RPMI7951 (cell line): Measurements from ENCODE around the gene FBXO4. TPM values are rescaled to one million over a fixed set of nuclear protein-coding genes. Genes with fewer than 3 reads are reported as not detected.
"Not testable (repeated sequence)": the region's sequence is repeated elsewhere in the genome, so short reads cannot be mapped to it uniquely, and the experiment has no call there.

Experiments
- DNase-seq: peaks from one replicate; pipeline ENCODE4 v3.0.0-alpha.2; 2012; ENCODE audit warnings: low read depth
- total RNA-seq: library from RNA; depleted of rRNA; stranded (reverse); fragments of >200 nt; shearing (Covaris generic); gene quantifications from 2 replicates; pipeline ENCODE4 v1.2.3, GENCODE V29; 2014

FBXO4 gene
- total RNA-seq, 1 experiment from 2014 or later, result 16.8 TPM

DNA sequence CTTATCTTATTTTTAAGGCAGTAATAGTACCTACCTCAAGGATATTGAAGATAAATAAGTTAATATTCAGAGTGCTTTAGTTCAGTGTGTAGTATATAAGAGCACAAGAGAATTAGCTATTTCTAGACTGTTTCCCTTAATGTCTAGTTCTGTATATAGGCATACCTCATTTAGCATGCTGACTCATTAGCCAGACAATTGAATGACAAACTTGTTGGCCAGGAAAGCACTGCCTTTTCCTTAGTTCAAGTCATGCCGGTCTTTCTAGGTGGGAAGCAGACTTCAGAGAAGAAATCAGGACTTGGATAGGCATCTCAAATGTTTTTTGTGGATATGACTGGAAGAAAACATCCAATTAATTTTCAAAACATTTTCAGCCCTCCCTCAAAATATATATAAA, 3.2 kb upstream of the FBXO4 start:
- peak; percentile 29 for DNase-seq

DNA sequence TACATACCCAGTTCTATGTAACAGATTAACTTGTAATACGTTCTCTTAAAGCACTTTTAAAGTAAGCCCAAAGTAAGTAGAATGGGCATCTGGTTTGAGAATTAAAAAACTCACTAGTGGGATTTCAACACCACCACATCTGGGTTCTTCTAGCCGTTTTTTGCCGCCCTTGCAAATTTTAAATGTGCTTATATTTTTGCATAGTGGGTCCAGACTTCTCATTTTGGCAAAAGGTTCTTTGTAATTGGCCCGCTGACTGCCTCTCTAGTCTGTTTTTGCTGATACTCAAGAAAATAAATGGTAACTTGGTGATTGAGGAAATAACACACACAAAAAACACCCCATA, 582 bp upstream of the FBXO4 start:
- DNase-seq, result no peak

DNA sequence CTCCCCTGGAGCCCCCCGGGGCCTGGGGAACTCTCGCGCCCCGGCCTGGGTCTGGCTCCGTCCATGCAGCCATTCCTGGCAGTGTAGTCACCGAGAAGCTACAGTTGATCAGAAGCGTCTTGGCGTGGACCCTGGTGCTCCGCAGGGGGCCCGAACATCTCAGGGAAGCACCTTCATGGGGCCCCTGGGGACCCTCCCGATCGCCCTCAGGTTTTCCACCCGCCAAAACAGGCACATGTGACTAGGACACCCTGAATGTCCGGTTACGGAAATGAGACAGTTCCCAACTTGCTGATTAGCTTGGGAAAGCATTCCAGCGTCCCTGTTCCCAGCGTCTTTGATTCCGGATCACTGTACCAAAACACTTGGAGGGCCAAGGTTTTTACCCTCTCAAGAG, 472 bp downstream of the FBXO4 start:
- DNase-seq, result peak; percentile 50

DNA sequence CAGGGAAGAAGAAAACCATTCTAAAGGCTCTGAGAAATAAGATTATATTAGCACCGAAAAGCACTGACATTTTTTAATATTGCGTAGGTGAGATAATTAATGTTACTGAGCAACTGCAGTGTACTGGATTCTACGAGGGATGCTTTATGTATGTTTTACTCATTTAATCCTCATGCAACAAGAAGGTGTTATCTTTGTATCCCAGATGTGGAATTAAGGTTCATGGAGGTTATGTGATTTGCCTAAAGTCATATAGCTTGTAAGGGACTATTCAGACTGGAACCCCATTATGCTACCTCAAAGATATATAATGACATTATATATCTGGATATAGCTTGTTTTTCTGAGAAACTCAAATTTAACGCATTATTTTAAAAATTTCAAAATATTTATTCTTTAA, 2.5 kb downstream of the FBXO4 start:
- DNase-seq, result no peak

DNA sequence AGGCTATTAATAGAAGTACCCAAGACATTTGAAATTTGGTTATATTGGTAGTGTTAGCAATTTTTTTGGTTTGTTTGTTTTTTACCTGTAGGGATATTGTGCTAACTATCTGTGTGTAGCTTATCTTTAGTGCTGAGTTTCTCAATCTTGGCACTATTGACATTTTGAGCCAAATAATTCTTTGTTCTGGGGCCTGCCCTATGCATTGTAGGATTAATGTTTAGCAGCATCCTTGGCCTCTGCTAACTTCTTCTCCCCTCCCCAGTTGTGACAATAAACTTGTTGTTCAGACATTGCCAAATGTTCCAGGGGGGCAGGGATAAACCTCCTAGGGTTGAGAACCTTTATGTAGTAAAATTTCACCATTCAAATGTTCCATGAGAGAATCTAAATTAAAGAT, 4.0 kb downstream of the FBXO4 start:
- DNase-seq, result no peak

DNA sequence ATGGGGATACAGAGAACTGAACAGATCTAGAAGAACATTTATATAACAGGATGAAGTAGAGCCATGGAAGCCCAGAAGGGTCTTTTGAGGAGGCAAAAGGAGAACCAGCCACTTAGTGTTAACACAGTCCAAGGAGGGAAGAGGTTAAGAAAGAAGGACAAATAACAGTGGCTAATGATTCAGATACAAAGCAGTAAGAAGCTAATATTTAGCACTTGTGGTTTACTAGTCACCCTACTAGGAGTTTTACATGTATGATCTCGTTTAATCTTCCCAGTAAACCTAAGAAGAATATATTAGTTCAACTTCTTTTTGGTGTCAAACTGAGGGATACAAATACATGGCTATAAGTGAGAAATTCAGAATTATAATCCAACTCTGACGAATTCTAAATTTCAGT, 7.7 kb downstream of the FBXO4 start:
- no peak for DNase-seq

DNA sequence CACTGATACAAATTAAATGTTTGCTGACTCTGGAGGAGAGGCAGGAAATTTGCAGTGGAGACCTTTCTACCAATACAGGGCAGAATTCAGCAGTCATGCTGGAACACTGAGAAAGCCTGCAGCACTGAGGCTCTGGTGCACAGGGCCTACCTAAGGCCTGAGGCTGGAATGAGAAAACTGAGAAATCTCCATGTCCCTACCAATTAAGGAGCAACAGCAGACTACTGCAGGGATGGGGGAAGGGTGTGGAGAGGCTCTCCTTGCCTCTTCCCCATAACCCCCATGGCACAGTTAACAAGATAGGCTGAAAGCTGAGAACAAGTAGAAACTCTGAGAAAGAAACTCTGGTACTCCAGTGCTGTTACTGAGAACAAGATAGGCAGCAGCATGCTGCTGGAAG, 10.5 kb downstream of the FBXO4 start:
- no peak for DNase-seq

DNA sequence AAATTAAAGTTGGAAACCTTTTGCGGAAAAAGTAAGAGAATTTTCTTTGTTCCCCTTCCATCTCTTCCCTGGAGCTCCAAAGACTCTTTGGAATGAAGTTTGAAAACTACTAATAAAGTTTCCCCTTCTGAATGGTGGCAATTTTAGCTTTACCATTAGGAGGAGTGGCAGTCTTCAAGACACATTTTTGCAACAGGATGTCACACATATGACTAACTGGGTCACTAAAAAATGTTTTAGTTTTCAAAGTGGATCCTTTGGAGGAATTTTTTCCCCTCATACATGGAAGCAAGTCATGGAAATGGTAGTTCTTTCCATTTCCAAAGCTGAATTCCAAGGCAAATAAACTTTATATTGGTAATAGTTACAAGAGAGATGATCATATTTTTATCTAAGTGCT, 15.6 kb downstream of the FBXO4 start:
- DNase-seq, result no peak

DNA sequence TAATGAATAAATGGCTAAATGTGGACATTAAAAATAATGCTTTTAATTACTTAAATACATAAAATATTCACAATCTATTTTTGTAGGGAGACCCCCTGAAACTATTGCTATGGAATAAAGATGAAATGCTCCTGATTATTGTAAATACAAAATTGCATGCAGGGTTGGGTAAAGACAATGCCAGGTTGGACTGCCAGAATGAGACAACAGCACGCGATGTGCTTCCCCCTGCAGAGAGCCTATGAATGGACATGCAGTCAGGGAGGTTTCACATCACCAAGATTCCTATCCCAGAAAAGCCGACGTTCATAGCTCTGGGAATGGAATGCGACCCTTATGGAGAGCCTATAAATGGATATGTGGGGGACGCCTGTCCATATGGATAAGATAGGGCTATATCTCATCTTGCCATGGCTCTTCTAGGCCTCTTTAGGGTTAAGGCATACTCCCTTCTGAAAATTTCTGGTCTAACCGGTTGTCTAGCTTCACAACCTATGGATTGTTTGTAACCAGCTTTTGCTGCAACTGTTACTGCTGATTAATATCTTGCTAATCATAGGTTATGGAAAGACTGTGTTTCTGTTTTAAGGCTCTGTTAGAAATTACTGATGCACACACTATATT, 20.4 kb downstream of the FBXO4 start:
- DNase-seq, result not testable (repeated sequence)

DNA sequence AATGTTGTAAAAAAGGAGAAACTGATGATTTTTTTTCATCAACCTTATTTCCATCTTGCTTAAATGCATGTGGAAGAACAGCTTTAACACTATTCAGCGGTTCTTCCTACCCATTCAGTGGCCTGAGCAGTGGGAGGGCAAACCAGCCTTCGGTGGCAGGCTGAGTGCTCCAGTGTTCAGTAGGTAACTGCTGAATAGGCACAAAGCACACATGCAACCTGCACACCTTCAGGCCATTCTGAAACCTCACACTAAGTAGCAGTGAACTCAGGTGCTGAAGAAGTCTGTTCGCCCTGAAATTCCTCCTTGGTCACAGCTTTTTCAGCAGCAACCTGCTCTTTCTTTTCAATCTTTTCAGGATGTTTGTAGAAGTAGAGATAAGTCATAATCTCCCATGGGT, 26.1 kb downstream of the FBXO4 start:
- no peak for DNase-seq

DNA sequence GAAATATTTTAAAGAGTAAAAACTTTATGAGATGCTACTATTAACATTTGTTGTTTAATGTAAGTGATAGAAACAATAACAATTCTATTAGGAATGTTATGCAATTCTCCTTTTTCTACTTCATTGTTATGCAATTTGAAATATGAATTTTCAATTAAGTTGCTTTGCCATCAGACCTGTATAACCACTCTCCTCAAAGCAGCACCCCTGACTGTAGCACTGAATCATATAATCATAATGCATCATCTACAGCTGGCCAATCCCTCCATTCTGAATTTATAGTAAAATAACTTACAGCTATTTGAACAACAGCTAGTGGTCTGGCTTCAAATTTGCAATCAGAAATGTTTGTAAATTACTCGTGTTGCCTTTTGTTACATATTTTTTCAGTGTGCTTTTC, 29.2 kb downstream of the FBXO4 start:
- DNase-seq, result no peak

DNA sequence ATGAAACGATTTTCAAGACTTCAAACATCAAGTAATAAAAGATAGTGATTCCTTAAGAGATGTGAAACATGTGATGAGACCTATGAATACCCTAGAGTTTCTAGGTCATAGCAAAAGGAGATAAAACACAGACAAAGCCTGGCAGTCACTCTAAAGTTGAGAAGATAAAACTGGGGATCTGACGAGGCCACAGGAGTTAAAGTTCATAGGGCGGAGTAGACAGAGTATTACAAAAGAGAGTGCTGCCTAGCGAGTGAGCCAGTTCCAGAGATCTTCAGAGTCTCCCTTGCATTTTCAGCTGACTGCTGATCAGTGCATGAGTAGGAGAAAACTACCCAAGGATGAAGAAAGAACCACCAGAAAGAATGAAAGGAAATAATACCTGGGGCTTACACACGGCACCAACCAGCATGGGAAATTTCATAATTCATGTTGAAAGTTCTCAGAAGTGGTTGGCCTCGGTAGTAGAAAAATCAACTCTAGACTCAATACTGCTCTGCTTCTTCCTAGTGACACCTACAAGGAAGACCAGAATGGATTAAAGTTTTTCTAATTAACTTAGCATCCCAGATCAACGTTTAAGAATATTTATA, 30.4 kb downstream of the FBXO4 start:
- DNase-seq, result no peak

DNA sequence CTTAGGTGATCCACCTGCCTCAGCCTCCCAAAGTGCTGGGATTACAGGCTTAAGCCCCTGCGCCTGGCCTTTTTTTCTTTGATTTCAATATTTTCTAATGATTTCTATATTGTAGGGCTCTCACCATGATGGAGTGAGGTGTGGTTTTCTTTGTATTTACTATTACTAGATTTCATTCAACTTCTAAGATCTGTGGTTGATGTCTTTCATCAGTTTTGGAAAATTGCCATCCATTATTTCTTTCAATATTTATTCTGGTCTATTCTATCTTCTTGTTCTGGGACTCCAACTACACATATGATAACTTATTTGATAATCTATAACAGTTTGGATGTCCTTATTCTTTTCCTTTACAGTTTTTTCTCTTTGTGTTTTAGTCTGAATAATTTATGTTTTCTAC, 31.9 kb downstream of the FBXO4 start:
- no peak for DNase-seq

DNA sequence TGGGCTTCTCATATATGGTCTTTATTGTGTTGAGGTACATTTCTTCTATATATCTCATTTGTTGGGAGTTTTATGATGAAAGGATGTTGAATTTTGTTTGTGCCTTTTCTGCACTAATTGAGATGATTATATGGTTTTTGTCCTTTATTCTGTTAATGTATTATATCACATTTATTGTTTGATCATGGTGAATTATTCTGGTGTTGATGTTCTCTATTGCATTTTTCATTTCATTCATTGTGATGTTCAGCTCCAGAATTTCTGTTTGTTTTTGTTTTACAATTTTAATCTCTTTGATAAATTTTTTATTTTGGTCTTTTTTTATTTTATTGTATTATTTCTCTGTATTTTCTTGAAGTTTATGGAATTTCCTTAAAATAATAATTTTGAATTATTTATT, 35.4 kb downstream of the FBXO4 start:
- no peak for DNase-seq

DNA sequence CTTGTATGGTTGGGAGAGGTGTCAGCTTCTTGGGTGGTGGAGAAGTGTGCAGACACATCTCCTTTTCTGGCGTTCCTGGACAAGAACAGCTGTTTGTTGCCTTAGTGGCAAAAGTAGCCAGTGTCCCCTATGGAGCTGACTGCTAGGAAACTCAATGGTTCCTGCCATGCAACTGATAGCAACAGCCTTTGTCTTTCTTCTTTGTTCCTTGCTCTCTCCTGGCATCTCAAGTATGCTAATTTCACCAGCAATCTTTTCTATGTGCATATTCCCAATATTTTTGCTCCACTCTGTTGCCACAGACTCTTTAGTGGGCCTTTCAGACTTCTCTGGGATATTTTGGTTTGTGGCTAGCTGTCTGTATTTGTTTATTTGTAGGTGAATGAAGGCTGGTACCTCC, 36.7 kb downstream of the FBXO4 start:
- DNase-seq, result no peak

DNA sequence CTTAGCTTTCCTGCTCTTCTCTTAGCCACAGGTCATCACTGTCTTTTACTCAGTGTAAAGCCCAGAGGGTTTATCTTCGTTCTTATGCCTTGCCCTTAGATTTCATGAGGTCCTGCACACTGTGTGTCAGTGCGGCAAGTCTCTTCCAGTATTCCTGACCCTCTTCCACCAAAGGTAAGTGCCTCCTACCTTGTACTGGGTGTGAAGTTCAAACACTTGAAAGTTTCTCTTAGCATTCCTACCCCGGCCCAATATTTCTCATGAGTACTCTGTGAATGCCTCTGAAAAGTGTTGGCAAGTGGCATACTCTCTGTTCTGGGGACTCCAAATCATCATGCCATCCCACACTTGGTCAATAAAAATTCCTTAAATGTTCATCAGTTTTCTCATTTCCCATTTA, 37.4 kb downstream of the FBXO4 start:
- no peak for DNase-seq

DNA sequence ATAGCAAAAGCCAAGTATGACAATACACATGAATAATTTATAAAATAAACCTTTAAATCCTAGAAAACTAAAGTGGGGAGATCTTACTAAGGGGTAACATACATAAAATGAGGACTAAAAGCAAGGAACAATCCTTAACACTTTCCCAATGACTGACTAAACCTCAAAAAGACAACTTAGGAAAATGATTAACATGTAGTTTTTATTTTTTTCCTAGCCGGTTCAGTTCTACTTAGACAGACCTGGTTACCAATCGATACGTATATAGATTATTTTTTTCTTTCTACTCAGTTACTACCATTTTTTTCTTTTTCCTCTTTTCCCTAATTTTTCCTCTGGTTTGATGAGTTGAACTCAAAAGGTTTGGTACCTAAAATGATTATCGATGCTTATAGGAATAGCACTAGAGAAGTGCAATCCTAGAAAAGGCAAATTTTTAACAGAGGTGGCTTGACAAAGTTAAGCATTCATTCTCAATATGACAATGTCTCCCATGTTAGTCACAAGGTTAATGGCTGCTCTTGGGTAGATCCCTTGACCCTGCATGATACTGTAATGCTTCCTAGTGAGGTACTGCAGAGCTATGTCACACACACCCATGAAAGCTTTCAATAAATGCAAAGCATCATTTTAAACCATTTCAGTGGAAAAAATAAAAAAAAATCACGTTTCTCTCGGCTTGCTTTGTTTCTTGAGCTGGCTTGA, 41.5 kb downstream of the FBXO4 start:
- no peak for DNase-seq

DNA sequence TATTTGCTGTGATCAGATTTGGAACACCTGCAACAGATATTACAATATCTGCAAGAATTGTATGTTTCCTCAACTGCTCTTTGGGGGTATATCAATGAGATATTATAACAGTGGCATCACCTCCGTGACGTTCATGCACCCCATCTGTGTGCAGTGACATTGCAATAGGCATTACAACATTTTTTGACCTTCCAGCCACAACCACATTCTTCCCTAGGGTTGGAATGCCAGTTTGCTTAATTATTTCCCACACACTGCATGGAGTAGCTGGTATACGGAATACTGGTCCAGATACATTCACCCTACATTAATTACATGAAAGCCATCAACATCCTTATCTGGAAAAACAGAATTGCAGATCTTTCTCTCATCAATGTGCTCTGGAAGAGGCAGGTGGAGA, 42.3 kb downstream of the FBXO4 start:
- DNase-seq, result no peak

DNA sequence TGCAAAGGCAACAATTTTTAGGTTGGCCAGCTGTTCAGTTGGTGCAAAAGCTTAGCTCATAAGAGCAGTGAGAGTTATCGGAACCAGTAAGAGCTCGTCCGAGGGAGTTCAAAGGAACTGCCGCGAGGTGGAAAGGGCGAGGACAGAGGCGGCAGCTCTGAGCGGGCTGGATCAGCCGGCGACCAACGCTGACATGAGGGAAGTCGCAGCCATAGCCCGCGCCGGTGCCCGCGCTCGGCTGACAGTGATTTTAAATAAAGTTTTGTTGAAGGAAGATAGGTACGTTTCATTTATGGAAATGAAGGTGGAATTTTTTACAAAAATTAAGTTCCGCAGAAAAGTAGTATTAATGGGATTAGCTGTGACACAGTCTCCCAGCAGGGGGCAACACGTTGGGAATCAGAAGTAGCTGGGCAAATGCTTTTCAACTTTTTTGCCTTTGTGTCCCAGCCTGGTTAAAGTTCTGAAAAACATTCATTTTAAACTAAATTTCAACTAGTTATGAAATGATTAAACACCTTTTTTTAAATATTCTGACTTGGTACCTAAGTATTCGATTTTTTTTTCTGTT, 43.2 kb downstream of the FBXO4 start:
- no peak for DNase-seq

DNA sequence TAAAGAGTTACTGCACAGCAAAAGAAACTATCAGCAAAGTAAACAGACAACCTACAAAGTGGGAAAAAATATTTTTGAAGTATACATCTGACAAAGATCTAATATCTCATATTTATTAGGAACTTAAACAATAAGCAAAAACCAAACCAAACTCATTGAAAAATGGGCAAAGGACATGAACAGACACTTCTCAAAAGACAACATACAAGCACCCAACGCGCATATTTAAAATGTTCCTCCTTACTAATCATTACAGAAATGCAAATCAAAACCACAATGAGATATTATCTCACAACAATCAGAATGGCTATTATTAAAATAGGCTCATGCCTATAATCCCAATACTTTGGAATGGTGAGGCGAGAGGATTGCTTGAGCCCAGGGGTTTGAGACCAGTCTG, 48.0 kb downstream of the FBXO4 start:
- no peak for DNase-seq

DNA sequence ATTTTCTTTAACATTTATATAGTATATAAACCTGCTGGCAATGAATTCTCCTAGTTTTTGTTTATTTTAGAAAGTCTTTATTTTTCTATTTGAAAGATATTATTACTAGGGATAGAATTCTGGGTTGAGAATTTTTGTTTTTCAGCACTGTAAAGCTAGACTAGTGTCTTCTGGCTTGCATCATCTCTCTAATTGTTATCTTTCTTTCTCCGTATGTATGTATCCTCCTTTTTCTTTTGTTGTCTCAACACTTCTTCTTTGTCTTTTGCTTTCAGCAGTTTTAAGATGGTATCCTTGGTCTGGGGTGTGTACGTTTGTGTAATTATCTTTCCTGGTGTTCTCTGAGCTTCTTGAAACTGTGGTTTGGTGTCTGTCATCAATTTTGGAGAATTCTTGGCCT, 48.8 kb downstream of the FBXO4 start:
- DNase-seq, result no peak

DNA sequence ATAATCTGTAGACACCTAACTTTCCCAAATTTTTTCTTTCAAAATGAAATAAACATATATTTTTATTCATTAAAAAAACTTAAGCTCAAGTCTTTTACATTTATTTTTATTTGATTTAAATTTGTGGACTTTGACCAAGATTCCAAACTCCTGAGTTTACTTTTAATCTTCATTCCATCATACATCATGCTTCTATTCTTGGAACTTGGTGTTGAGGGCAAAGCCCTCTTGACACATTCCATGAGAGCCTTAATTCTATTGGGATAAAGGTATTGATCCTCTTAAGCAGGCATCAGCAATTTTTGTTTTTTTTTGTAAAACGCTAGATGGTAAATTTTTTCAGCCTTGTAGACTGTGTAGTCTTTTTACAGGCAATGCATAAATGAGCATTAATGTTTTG, 53.6 kb downstream of the FBXO4 start:
- DNase-seq, result no peak

DNA sequence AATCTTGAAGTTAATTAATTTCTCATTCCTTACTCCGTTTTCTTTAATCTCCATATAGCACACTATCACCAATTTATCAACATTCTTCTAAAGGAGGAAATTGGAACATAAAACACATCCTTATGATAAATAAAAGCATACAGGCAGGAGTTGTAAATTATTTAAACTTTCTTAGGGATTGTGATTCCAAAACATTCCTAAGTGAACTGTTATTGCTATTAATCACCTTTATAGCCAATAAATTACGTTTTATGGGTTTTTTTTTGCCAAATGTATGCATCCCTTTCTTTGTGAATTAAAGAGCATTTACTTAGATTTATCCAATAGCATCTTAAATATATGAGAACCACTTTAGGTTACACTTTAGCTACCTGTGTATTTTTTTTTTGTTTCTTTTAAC, 55.3 kb downstream of the FBXO4 start:
- DNase-seq, result no peak
